ENCODE data around the gene KCNK10.

DNA sequence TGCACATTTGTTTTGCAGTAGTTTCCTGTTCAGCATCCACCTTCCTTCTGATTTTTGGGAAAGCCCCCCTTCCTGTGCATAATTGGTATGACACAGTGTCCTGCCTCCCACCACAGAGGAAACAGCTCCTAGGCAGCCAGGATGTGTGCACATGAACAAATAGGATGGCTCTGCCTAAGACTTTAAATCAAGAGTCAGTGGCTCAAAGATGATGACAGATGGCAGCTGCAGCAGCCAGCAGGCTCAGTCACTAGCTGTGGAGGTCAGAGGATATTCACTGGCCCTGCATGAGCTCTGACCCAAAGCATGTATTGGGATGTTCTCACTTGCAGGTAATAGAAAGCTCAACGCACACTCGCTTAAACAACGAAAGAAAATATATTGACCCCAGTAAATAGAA is 90.3 kb downstream of the KCNK10 start:
- TF ChIP-seq, protein P1, sequence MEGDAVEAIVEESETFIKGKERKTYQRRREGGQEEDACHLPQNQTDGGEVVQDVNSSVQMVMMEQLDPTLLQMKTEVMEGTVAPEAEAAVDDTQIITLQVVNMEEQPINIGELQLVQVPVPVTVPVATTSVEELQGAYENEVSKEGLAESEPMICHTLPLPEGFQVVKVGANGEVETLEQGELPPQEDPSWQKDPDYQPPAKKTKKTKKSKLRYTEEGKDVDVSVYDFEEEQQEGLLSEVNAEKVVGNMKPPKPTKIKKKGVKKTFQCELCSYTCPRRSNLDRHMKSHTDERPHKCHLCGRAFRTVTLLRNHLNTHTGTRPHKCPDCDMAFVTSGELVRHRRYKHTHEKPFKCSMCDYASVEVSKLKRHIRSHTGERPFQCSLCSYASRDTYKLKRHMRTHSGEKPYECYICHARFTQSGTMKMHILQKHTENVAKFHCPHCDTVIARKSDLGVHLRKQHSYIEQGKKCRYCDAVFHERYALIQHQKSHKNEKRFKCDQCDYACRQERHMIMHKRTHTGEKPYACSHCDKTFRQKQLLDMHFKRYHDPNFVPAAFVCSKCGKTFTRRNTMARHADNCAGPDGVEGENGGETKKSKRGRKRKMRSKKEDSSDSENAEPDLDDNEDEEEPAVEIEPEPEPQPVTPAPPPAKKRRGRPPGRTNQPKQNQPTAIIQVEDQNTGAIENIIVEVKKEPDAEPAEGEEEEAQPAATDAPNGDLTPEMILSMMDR (IDR thresholded peaks at IDR 0.05), result no peak
- TF ChIP-seq EP300 (IDR thresholded peaks at IDR 0.05), result no peak

Data from ovary (tissue), 3 donors.